ENCODE data around the gene ADAM12. TPM values are rescaled to one million over a fixed set of nuclear protein-coding genes. Genes with fewer than 3 reads are reported as not detected.

ADAM12 gene
- polyA plus RNA-seq, 1 experiment, result 8.6 TPM

- TF ChIP-seq CTCF (IDR thresholded peaks at IDR 0.05; ENCODE audit: insufficient read depth, low read depth, low read length), result no peak
- no peaks in the 10 kb centered on the region; the same call in 1 of the 2 replicates for H3K36me3 ChIP-seq (ENCODE audit: control insufficient read depth, insufficient read depth, low read length)
- POLR2A ChIA-PET, result no interaction called here
These were observed 269.8 kb downstream of the ADAM12 start for GRCh38 chr10:126118476-126118875.

GRCh38 chr10:126117196-126117595 is 271.1 kb downstream of the ADAM12 start:
- no peak overlapping the region for H3K4me3 ChIP-seq (ENCODE audit: low read depth, low read length)
- ChIA-PET POLR2A (no interaction called here), CTCF (interaction anchor here (0.6 kb wide), 1 partner anchor 364 kb away, joined by 4 read pairs; no protein-coding TSS in a partner anchor)
- no peak for DNase-seq (ENCODE audit: low read depth)
- H3K36me3 ChIP-seq (ENCODE audit: control insufficient read depth, insufficient read depth, low read length), result no peaks in the 10 kb centered on the region; the same call in 1 of the 2 replicates
- no peaks in the 10 kb centered on the region for H3K27me3 ChIP-seq (ENCODE audit: control insufficient read depth, insufficient read depth, low read length)
- no peak for TF ChIP-seq CTCF (IDR thresholded peaks at IDR 0.05; ENCODE audit: insufficient read depth, low read depth, low read length)

More at GRCh38 chr10:126118476-126118875, 269.8 kb downstream of the ADAM12 start:
- Histone ChIP-seq H3K27me3 (ENCODE audit: control insufficient read depth, insufficient read depth, low read length) (no peaks in the 10 kb centered on the region), H3K4me3 (ENCODE audit: low read depth, low read length) (no peak overlapping the region)
- CTCF ChIA-PET, result interaction anchor here (0.6 kb wide), 1 partner anchor 101 kb away, joined by 3 read pairs; no protein-coding TSS in a partner anchor
- no peak for DNase-seq (ENCODE audit: low read depth)

DNA sequence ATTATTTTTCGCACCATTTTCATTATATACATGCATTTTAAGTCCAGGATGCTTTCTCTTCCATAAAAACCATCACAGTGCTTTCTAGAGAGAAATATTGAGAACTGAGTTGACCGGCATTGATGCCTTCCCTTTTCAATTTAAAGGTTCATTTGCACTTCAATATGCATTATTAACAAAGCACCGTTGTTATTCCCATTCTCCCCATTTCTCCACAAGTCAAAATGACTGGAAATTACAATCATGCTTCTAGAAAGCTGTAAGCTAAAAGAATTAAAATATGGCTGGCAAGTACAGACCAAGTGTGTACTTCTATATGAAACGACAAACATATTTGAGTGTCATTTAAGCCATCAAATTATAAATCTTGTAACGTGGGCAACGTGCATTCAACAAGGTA is 272.4 kb downstream of the ADAM12 start:
- no peak for TF ChIP-seq CTCF (IDR thresholded peaks at IDR 0.05; ENCODE audit: insufficient read depth, low read depth, low read length)
- ChIA-PET POLR2A (no interaction called here), CTCF (interaction anchor here (0.5 to 1.3 kb wide), 2 partner anchors 11 to 13 kb away, joined by 3 read pairs; no protein-coding TSS in a partner anchor)
- H3K4me3 ChIP-seq (ENCODE audit: low read depth, low read length), result no peak overlapping the region
- no peaks in the 10 kb centered on the region for H3K27me3 ChIP-seq (ENCODE audit: control insufficient read depth, insufficient read depth, low read length)
- no peak for DNase-seq (ENCODE audit: low read depth)
- no peaks in the 10 kb centered on the region; the same call in 1 of the 2 replicates for H3K36me3 ChIP-seq (ENCODE audit: control insufficient read depth, insufficient read depth, low read length)

DNA sequence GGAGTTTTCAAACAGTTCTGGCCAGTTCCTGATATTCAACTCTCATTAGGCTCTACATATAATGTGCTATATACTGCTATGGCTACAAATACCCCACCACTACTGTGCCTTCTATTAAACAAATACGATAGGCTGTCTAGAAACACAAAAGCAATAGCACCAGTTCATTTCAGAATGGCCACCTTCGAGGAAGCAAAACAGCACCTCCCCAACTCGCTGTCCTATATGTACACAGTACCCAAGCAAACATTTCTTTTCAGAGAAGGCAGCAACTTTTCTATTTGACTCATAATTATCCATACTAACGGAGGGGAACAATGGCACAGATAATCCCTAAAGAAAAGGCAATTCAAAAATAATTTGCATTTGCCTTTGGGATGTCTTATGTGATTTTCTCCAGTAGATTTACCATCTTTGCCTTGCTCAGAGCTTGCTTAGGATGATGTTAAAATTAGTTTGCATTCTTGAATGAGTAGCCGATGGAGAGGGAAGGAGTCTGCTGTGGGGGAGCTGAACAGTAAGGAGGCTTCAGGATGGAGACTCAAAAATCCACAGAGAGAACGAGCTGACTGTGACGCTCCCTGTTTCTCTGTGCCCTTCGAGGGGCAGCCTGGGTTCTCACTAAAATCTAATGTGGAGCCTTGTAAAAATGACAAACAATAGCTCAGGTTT is 273.3 kb downstream of the ADAM12 start:
- H3K4me3 ChIP-seq (ENCODE audit: low read depth, low read length), result no peak overlapping the region
- CTCF ChIA-PET, result interaction anchor here (1.3 to 1.5 kb wide), 2 partner anchors 10 to 13 kb away, joined by 3 to 4 read pairs; no protein-coding TSS in a partner anchor
- DNase-seq (ENCODE audit: low read depth), result no peak
- POLR2A ChIA-PET, result no interaction called here
- H3K36me3 ChIP-seq (ENCODE audit: control insufficient read depth, insufficient read depth, low read length), result no peaks in the 10 kb centered on the region; the same call in 1 of the 2 replicates
- no peaks in the 10 kb centered on the region for H3K27me3 ChIP-seq (ENCODE audit: control insufficient read depth, insufficient read depth, low read length)
- no peak for TF ChIP-seq CTCF (IDR thresholded peaks at IDR 0.05; ENCODE audit: insufficient read depth, low read depth, low read length)

GRCh38 chr10:126111516-126111915 is 276.8 kb downstream of the ADAM12 start:
- ChIA-PET POLR2A (interaction anchor here (0.7 kb wide), 1 partner anchor 131 kb away, joined by 5 read pairs; no protein-coding TSS in a partner anchor), CTCF (no interaction called here)
- no peak for TF ChIP-seq CTCF (IDR thresholded peaks at IDR 0.05; ENCODE audit: insufficient read depth, low read depth, low read length)
- Histone ChIP-seq H3K27me3 (ENCODE audit: control insufficient read depth, insufficient read depth, low read length) (no peaks in the 10 kb centered on the region), H3K4me3 (ENCODE audit: low read depth, low read length) (no peak overlapping the region), H3K36me3 (ENCODE audit: control insufficient read depth, insufficient read depth, low read length) (no peaks in the 10 kb centered on the region; the same call in 1 of the 2 replicates)
- DNase-seq (ENCODE audit: low read depth), result no peak
